Liver (tissue), 9 donors: ENCODE results near the gene OLA1. TPM values are rescaled to one million over a fixed set of nuclear protein-coding genes. Genes with fewer than 3 reads are reported as not detected.
A peak's percentile ranks its signal among the peaks of the same experiment; 100 is the strongest.

Experiments
- DNase-seq: peaks from one replicate; pipeline ENCODE4 v3.0.0-alpha.2; 2017; ENCODE audit warnings: low spot score
- H3K27ac ChIP-seq, 2 donors: one replicate each; pipeline ENCODE4 v1.7.0; 2013; ENCODE audit warnings: inconsistent platforms in 2 of 2, low read length in 2 of 2, control low read depth in 1 of 2, low read depth in 1 of 2, mild to moderate bottlenecking in 1 of 2
- H3K27me3 ChIP-seq, 4 donors: one replicate each; pipeline versions ENCODE4 v1.6.1 to v1.7.0; 2013; ENCODE audit warnings: low read length in 3 of 4, inconsistent platforms in 1 of 4, mild to moderate bottlenecking in 1 of 4, moderate library complexity in 1 of 4; ENCODE audit not compliant: control insufficient read depth in 4 of 4, insufficient read depth in 4 of 4
- H3K36me3 ChIP-seq, 4 donors: one replicate each; pipeline versions ENCODE4 v1.6.1 to v1.7.0; 2013; ENCODE audit warnings: low read length in 3 of 4, mild to moderate bottlenecking in 3 of 4, low read depth in 1 of 4, moderate library complexity in 1 of 4; ENCODE audit not compliant: control insufficient read depth in 4 of 4, insufficient read depth in 3 of 4
- H3K4me1 ChIP-seq, 4 donors: one replicate each; pipeline versions ENCODE4 v1.6.1 to v1.7.0; 2013; ENCODE audit warnings: low read length in 3 of 4, mild to moderate bottlenecking in 3 of 4, moderate library complexity in 1 of 4; ENCODE audit not compliant: control insufficient read depth in 4 of 4, insufficient read depth in 4 of 4
- H3K4me3 ChIP-seq, 3 donors: one replicate each; pipeline versions ENCODE4 v1.6.1 to v1.7.0; 2013; ENCODE audit warnings: low read length in 3 of 3, control low read depth in 1 of 3, low read depth in 1 of 3, mild to moderate bottlenecking in 1 of 3
- H3K9ac ChIP-seq, 2 donors: one replicate each; pipeline ENCODE4 v1.7.0; 2013; ENCODE audit warnings: low read length in 2 of 2, mild to moderate bottlenecking in 2 of 2, moderate library complexity in 2 of 2, control low read depth in 1 of 2, low read depth in 1 of 2
- H3K9me3 ChIP-seq, 4 donors: one replicate each; pipeline versions ENCODE4 v1.6.1 to v1.7.0; 2013; ENCODE audit warnings: low read length in 3 of 4; ENCODE audit not compliant: control insufficient read depth in 4 of 4
- EGR1 ChIP-seq, 2 donors: IDR thresholded peaks; 2 replicates each; pipeline ENCODE4 v1.6.1; 2016 to 2018; ENCODE audit warnings: antibody characterized with exemption in 2 of 2, low read depth in 2 of 2
- FOXA1 ChIP-seq: IDR thresholded peaks from 2 replicates; pipeline ENCODE4 v1.6.1; 2016; ENCODE audit warnings: antibody characterized with exemption
- FOXA2 ChIP-seq: IDR thresholded peaks from 2 replicates; pipeline ENCODE4 v1.6.1; 2016; ENCODE audit warnings: antibody characterized with exemption
- GABPA ChIP-seq, 2 donors: IDR thresholded peaks in 1 of 2; conservative IDR thresholded peaks in 1 of 2; 2 replicates each; pipeline ENCODE4 v1.6.1; 2016; ENCODE audit warnings: antibody characterized with exemption in 2 of 2, mild to moderate bottlenecking in 1 of 2, moderate library complexity in 1 of 2
- HNF4A ChIP-seq, 2 donors: conservative IDR thresholded peaks; 2 replicates each; pipeline ENCODE4 v1.6.1; 2016; ENCODE audit warnings: antibody characterized with exemption in 2 of 2, mild to moderate bottlenecking in 2 of 2
- HNF4G ChIP-seq: IDR thresholded peaks from 2 replicates; pipeline ENCODE4 v1.6.1; 2016; ENCODE audit warnings: antibody characterized with exemption
- JUND ChIP-seq, 2 donors: IDR thresholded peaks; 2 replicates each; pipeline ENCODE4 v1.6.1; 2016; ENCODE audit warnings: antibody characterized with exemption in 2 of 2
- NR2F2 ChIP-seq: IDR thresholded peaks from 2 replicates; pipeline ENCODE4 v1.6.1; 2016; ENCODE audit warnings: antibody characterized with exemption
- RAD21 ChIP-seq, 2 donors: IDR thresholded peaks; 2 replicates each; pipeline ENCODE4 v1.6.1; 2016; ENCODE audit warnings: antibody characterized with exemption in 2 of 2, mild to moderate bottlenecking in 2 of 2
- RXRA ChIP-seq, 2 donors: IDR thresholded peaks; 2 replicates each; pipeline ENCODE4 v1.6.1; 2017 to 2018; ENCODE audit warnings: antibody characterized with exemption in 2 of 2, mild to moderate bottlenecking in 1 of 2
- SP1 ChIP-seq: IDR thresholded peaks from 2 replicates; pipeline ENCODE4 v1.6.1; 2018; ENCODE audit warnings: antibody characterized with exemption, mild to moderate bottlenecking
- TAF1 ChIP-seq: conservative IDR thresholded peaks from 2 replicates; pipeline ENCODE4 v1.6.1; 2016; ENCODE audit warnings: antibody characterized with exemption, mild to moderate bottlenecking
- YY1 ChIP-seq: IDR thresholded peaks from 2 replicates; pipeline ENCODE4 v1.6.1; 2016; ENCODE audit warnings: antibody characterized with exemption, mild to moderate bottlenecking
- WGBS: extraction: QIAGEN DNeasy Blood & Tissue Kit; methylation state at CpG from one replicate; pipeline ENCODE4 v1.1.7; 2013; 5-methylcytosine and 5-hydroxymethylcytosine counted together
- polyA plus RNA-seq, 2 donors: library from polyadenylated mRNA; stranded (reverse) in 1 of 2; unstranded in 1 of 2; fragments of 200-250 nt in 1 of 2; fragments of >200 nt in 1 of 2; fragmentation: Nextera tagmentation in 1 of 2; extraction: Ambion mirVana in 1 of 2; gene quantifications; one replicate each; pipeline versions ENCODE4 v1.2.1 to v1.2.3, GENCODE V29; 2013 to 2015
- total RNA-seq, 2 donors: library from RNA; depleted of rRNA; stranded (reverse); fragments of >200 nt; gene quantifications; one replicate each; pipeline ENCODE4 v1.2.3, GENCODE V29; 2014
- TF ChIP-seq, protein P1 (sequence below): IDR thresholded peaks from 2 replicates; pipeline ENCODE4 v1.6.1; 2016; ENCODE audit warnings: antibody characterized with exemption
- TF ChIP-seq, protein P2 (sequence below): IDR thresholded peaks from 2 replicates; pipeline ENCODE4 v1.6.1; 2016; ENCODE audit warnings: antibody characterized with exemption
- TF ChIP-seq, protein P3 (sequence below): IDR thresholded peaks from 2 replicates; pipeline ENCODE4 v1.6.1; 2016; ENCODE audit warnings: antibody characterized with exemption
- TF ChIP-seq, protein P4 (sequence below): fragments of 150-350 bp; IDR thresholded peaks from 2 replicates; pipeline ENCODE4 v1.5.1; 2017; ENCODE audit warnings: improper control_type of control experiment, low read depth, low read length; ENCODE audit not compliant: missing input control
- TF ChIP-seq, protein P5 (sequence below): IDR thresholded peaks from 2 replicates; pipeline ENCODE4 v1.6.1; 2016; ENCODE audit warnings: antibody characterized with exemption, mild to moderate bottlenecking
- donor health status: healthy.
- donor health status: healthy.
- donor health status: healthy.
- donor health status: healthy.
- donor health status: healthy.

The OLA1 gene
- total RNA-seq = 10 to 100 TPM; 23.4 to 38.1 TPM
- polyA plus RNA-seq = 10 to 100 TPM; 28.3 to 36.3 TPM

DNA sequence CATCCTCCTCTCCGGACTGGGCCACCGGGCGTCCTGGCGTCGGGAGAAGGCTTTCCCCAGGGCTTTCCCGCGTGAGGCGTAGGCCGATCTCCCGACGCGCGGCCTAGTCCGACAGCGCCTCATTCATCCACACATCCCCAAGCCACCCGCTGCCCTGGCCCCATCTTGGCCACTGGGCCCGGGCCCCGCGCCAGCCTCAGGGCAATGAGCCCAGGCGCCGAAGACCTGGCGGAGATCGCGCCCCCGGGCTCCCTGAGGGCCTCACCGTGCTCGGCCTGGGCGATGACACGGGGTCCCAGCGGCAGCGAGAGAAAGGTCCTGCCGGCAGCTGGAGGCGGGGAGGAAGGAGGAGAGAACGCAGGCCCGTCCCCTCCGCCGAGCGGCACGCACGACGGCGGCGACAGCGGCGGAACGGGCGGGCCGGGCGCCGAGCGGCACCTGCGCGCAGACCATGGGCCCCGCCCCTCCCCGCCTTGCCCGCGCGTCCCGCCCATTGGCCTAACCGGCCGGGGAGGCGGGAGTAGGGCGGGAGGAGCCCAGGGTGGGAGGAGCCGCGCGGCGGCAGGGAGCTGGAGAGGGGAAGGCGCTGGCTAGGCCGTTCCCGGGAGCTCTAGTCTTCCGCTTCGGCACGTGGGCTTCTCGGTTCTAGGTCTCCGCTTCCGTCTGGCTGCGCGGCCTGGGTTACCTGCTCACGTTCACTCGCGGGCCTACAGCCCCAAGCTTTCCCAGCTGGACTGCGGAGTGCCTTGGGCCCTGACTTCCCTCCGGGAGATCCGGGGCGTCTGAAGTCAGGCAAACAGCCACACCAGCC is at the start of gene OLA1:
TSS of gene OLA1 (minus strand) at position 346 of the 811 bp plus-strand sequence. CDS start 1,717 bp downstream, outside the sequence.
- Histone ChIP-seq H3K4me3 (peak within 1 kb of the TSS; percentile 63 to 73 (median 70)), H3K4me1 (peaks cover 5 to 20% (median 8%) of the 10 kb centered on the region in 4 donors), H3K9ac (peak within 1 kb of the TSS; percentile 39 to 61), H3K27ac (peak within 1 kb of the TSS; percentile 49 to 79), H3K36me3 (no peaks in the 10 kb centered on the region), H3K27me3 (no peaks in the 10 kb centered on the region), H3K9me3 (no peaks in the 10 kb centered on the region)
- under 1% methylated on average over 85 of the region's 85 CpGs for WGBS
- TF ChIP-seq HNF4A (conservative IDR thresholded peaks at IDR 0.05) (peak in 1 of 2 donors; percentile 1), FOXA2 (no peak), YY1 (peak; percentile 47), SP1 (peak; percentile 54), FOXA1 (no peak), RAD21 (IDR thresholded peaks at IDR 0.05) (no peak), RXRA (IDR thresholded peaks at IDR 0.05) (no peak), EGR1 (IDR thresholded peaks at IDR 0.05; ENCODE audit: low read depth in 2 of 2) (no peak), JUND (IDR thresholded peaks at IDR 0.05) (no peak), GABPA (IDR thresholded peaks at IDR 0.05 in 1 of 2, conservative IDR thresholded peaks at IDR 0.05 in 1 of 2) (peak in 1 of 2 donors; percentile 41), TAF1 (no peak), HNF4G (no peak), NR2F2 (no peak)
- TF ChIP-seq, protein P1, sequence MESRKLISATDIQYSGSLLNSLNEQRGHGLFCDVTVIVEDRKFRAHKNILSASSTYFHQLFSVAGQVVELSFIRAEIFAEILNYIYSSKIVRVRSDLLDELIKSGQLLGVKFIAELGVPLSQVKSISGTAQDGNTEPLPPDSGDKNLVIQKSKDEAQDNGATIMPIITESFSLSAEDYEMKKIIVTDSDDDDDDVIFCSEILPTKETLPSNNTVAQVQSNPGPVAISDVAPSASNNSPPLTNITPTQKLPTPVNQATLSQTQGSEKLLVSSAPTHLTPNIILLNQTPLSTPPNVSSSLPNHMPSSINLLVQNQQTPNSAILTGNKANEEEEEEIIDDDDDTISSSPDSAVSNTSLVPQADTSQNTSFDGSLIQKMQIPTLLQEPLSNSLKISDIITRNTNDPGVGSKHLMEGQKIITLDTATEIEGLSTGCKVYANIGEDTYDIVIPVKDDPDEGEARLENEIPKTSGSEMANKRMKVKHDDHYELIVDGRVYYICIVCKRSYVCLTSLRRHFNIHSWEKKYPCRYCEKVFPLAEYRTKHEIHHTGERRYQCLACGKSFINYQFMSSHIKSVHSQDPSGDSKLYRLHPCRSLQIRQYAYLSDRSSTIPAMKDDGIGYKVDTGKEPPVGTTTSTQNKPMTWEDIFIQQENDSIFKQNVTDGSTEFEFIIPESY = no peak
- TF ChIP-seq, protein P2, sequence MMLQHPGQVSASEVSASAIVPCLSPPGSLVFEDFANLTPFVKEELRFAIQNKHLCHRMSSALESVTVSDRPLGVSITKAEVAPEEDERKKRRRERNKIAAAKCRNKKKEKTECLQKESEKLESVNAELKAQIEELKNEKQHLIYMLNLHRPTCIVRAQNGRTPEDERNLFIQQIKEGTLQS = no peak
- TF ChIP-seq, protein P3, sequence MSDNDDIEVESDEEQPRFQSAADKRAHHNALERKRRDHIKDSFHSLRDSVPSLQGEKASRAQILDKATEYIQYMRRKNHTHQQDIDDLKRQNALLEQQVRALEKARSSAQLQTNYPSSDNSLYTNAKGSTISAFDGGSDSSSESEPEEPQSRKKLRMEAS = peak; percentile 93
- TF ChIP-seq, protein P4, sequence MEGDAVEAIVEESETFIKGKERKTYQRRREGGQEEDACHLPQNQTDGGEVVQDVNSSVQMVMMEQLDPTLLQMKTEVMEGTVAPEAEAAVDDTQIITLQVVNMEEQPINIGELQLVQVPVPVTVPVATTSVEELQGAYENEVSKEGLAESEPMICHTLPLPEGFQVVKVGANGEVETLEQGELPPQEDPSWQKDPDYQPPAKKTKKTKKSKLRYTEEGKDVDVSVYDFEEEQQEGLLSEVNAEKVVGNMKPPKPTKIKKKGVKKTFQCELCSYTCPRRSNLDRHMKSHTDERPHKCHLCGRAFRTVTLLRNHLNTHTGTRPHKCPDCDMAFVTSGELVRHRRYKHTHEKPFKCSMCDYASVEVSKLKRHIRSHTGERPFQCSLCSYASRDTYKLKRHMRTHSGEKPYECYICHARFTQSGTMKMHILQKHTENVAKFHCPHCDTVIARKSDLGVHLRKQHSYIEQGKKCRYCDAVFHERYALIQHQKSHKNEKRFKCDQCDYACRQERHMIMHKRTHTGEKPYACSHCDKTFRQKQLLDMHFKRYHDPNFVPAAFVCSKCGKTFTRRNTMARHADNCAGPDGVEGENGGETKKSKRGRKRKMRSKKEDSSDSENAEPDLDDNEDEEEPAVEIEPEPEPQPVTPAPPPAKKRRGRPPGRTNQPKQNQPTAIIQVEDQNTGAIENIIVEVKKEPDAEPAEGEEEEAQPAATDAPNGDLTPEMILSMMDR = peak; percentile 2
- TF ChIP-seq, protein P5, sequence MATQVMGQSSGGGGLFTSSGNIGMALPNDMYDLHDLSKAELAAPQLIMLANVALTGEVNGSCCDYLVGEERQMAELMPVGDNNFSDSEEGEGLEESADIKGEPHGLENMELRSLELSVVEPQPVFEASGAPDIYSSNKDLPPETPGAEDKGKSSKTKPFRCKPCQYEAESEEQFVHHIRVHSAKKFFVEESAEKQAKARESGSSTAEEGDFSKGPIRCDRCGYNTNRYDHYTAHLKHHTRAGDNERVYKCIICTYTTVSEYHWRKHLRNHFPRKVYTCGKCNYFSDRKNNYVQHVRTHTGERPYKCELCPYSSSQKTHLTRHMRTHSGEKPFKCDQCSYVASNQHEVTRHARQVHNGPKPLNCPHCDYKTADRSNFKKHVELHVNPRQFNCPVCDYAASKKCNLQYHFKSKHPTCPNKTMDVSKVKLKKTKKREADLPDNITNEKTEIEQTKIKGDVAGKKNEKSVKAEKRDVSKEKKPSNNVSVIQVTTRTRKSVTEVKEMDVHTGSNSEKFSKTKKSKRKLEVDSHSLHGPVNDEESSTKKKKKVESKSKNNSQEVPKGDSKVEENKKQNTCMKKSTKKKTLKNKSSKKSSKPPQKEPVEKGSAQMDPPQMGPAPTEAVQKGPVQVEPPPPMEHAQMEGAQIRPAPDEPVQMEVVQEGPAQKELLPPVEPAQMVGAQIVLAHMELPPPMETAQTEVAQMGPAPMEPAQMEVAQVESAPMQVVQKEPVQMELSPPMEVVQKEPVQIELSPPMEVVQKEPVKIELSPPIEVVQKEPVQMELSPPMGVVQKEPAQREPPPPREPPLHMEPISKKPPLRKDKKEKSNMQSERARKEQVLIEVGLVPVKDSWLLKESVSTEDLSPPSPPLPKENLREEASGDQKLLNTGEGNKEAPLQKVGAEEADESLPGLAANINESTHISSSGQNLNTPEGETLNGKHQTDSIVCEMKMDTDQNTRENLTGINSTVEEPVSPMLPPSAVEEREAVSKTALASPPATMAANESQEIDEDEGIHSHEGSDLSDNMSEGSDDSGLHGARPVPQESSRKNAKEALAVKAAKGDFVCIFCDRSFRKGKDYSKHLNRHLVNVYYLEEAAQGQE = no peak
- peak; percentile 95 for DNase-seq
